B cell (primary cell): ENCODE results near the gene RPTOR. TPM values are rescaled to one million over a fixed set of nuclear protein-coding genes. Genes with fewer than 3 reads are reported as not detected.

Source experiments
- ATAC-seq: fragments of 200-7000 bp; cut with Tn5 transposase; one replicate; pipeline ENCODE4 v1.10.0; 2021; ENCODE audit warnings: low read depth, mild to moderate bottlenecking, moderate number of reproducible peaks, moderate library complexity
- CTCF ChIA-PET: fragments of 350-600 bp; sonication (Branson Sonifier 250); formaldehyde crosslinking; loops from one replicate; lab custom pipeline; 2021; ENCODE audit warnings: antibody characterized with exemption, inconsistent platforms; lab: Charles Lee
- POLR2A ChIA-PET: fragments of 350-600 bp; sonication (Branson Sonifier 250); formaldehyde crosslinking; loops from one replicate; lab custom pipeline; 2021; ENCODE audit warnings: antibody characterized with exemption; lab: Charles Lee
- DNase-seq: peaks from one replicate; pipeline ENCODE4 v3.0.0; 2013
- H2AFZ ChIP-seq: 2 replicates; pipeline ENCODE4 v1.6.1; 2012; ENCODE audit warnings: mild to moderate bottlenecking, low read depth, low read length; ENCODE audit not compliant: insufficient read depth, poor library complexity, severe bottlenecking
- H3K27ac ChIP-seq, 2 donors: 1 replicate in 1 of 2; 2 replicates in 1 of 2; pipeline ENCODE4 v1.5.1; 2012 to 2013; ENCODE audit warnings: low read length in 2 of 2, mild to moderate bottlenecking in 2 of 2, moderate library complexity in 1 of 2
- H3K27me3 ChIP-seq, 4 experiments: fragments of 200-600 bp in 1 of 4; sonication (generic) in 1 of 4; replicated peaks in 1 of 4; 1 replicate in 2 of 4; 2 replicates in 2 of 4; pipeline versions ENCODE4 v1.6.1 to v1.7.0; 2013 to 2016; ENCODE audit warnings: low read length in 3 of 4, mild to moderate bottlenecking in 2 of 4, mixed read lengths in 1 of 4, moderate library complexity in 1 of 4; ENCODE audit not compliant: insufficient read depth in 4 of 4, control insufficient read depth in 3 of 4; ENCODE audit errors: control extremely low read depth in 1 of 4
- H3K36me3 ChIP-seq, 2 experiments: replicated peaks in 1 of 2; 1 replicate in 1 of 2; 2 replicates in 1 of 2; pipeline versions ENCODE4 v1.6.1 to v1.7.1; 2013; ENCODE audit warnings: low read length in 1 of 2; ENCODE audit not compliant: insufficient read depth in 2 of 2, control insufficient read depth in 1 of 2; ENCODE audit errors: control extremely low read depth in 1 of 2, extremely low read depth in 1 of 2
- H3K4me1 ChIP-seq, 2 donors: fragments of 200-600 bp in 1 of 2; sonication (generic) in 1 of 2; 1 replicate in 1 of 2; 2 replicates in 1 of 2; pipeline versions ENCODE4 v1.5.1 to v1.6.1; 2013 to 2017; ENCODE audit warnings: low read length in 2 of 2; ENCODE audit not compliant: control insufficient read depth in 2 of 2, insufficient read depth in 2 of 2
- H3K4me2 ChIP-seq: replicated peaks from 2 replicates; pipeline ENCODE3; 2012; ENCODE audit warnings: mild to moderate bottlenecking, low read depth, low read length; ENCODE audit not compliant: poor library complexity, severe bottlenecking
- H3K4me3 ChIP-seq, 5 experiments: fragments of 200-600 bp in 1 of 5; sonication (generic) in 1 of 5; 1 replicate in 3 of 5; 2 replicates in 2 of 5; pipeline versions ENCODE4 v1.5.1 to v1.7.0; 2011 to 2016; ENCODE audit warnings: low read length in 4 of 5, mild to moderate bottlenecking in 4 of 5, low read depth in 2 of 5, control low read depth in 1 of 5, moderate library complexity in 1 of 5; ENCODE audit not compliant: insufficient read depth in 1 of 5; ENCODE audit errors: control extremely low read depth in 1 of 5, extremely low read depth in 1 of 5
- H3K79me2 ChIP-seq: fragments of 200-600 bp; sonication (generic); one replicate; pipeline ENCODE4 v1.6.0; 2016; ENCODE audit warnings: low read length; ENCODE audit not compliant: control insufficient read depth, insufficient read depth
- H3K9ac ChIP-seq: fragments of 200-600 bp; sonication (generic); 2 replicates; pipeline ENCODE4 v1.6.1; 2017; ENCODE audit warnings: mild to moderate bottlenecking, low read length, moderate library complexity
- H3K9me3 ChIP-seq, 3 donors: one replicate each; pipeline versions ENCODE4 v1.6.1 to v1.7.1; 2013; ENCODE audit warnings: low read length in 2 of 3; ENCODE audit not compliant: control insufficient read depth in 2 of 3, insufficient read depth in 1 of 3; ENCODE audit errors: control extremely low read depth in 1 of 3
- H4K20me1 ChIP-seq: 2 replicates; pipeline ENCODE4 v1.6.0; 2012; ENCODE audit warnings: mild to moderate bottlenecking, low read length; ENCODE audit not compliant: insufficient read depth, control insufficient read depth, poor library complexity, severe bottlenecking
- H3K27ac Mint-ChIP-seq: one replicate; pipeline ENCODE4 v1.8.0; 2021; ENCODE audit warnings: mixed read lengths
- H3K27me3 Mint-ChIP-seq: one replicate; pipeline ENCODE4 v1.8.0; 2021; ENCODE audit warnings: mixed read lengths
- H3K4me1 Mint-ChIP-seq: one replicate; pipeline ENCODE4 v1.8.0; 2021; ENCODE audit warnings: mixed read lengths
- H3K4me3 Mint-ChIP-seq: one replicate; pipeline ENCODE4 v1.8.0; 2021; ENCODE audit warnings: mixed read lengths
- H3K9me3 Mint-ChIP-seq: one replicate; pipeline ENCODE4 v1.8.0; 2022; ENCODE audit warnings: mixed read lengths; ENCODE audit not compliant: insufficient read depth
- EZH2 ChIP-seq: IDR thresholded peaks from 2 replicates; pipeline ENCODE4 v1.6.1; 2012; ENCODE audit warnings: borderline replicate concordance, low read depth, mild to moderate bottlenecking, moderate library complexity, low read length; ENCODE audit not compliant: insufficient read depth, poor library complexity, severe bottlenecking
- WGBS: methylation state at CpG from one replicate; pipeline ENCODE4 v1.1.5; 2013; ENCODE audit warnings: missing lambda C conversion rate; ENCODE audit not compliant: insufficient coverage; 5-methylcytosine and 5-hydroxymethylcytosine counted together
- intact Hi-C: fragments of 100-400 bp; cut with micrococcal nuclease; formaldehyde crosslinking; loops from one replicate; pipeline ENCODE4 v1.10.0; 2022
- polyA plus RNA-seq: library from polyadenylated mRNA; depleted of rRNA; stranded (reverse); fragments of >200 nt; gene quantifications from 2 replicates; pipeline ENCODE4 v1.2.3, GENCODE V29; 2012
- total RNA-seq, 2 donors: library from RNA; stranded (reverse); fragments of 120-200 nt in 1 of 2; gene quantifications; 1 replicate in 1 of 2; 2 replicates in 1 of 2; pipeline versions ENCODE4 v1.2.3 to v1.2.4, GENCODE V29; 2013 to 2022
- TF ChIP-seq, protein P1 (sequence below): fragments of 200-600 bp; IDR thresholded peaks from one replicate; pipeline ENCODE4 v1.8.0; 2022; ENCODE audit warnings: antibody characterized with exemption, mild to moderate bottlenecking

The RPTOR gene
- total and polyA plus RNA-seq, 2 donors (not counting 1 experiment from before 2014, with no cell fraction given), result 13.4 to 58.8 TPM

DNA sequence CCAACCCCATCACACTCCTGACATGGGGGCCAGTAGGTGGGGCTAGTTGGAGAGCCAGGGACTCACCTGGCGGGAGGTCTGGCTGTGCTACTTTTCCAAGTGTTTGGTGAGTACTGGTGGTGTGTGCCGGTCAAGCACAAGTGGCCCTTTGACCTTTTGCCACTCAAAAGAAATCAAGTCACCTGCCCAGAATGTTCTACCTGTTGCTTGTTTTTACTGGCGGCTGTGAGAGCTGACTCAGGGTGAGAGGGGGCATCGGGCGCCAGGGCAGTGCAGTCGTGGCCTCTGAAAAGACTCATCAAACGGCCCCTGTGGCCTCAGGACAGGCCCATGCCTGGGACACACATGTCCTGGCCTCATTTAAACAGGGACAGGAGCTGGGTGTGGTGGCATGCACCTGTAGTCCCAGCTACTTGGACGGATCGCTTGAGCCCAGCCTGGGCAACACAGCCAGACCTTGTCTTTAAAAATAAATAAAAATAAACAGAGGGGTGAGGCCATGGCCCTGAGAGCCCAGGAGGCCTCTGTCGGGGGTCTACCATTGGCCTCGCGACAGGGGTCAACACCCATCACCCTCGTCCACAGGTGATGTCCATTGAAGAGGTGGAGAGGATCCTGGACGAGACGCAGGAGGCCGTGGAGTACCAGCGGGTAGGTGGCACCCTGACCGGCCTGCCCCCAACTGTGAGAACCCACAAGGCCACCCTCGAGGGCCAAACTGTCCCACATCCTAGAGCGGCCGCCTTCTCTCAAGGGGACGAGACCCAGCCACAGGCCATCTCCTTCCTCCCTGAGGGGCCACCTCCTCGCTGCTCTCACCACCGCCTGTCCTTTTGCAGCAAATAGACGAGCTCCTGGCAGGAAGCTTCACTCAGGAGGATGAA, 452.0 kb downstream of the RPTOR start:
- no peaks in the 10 kb centered on the region for H3K27me3 Mint-ChIP-seq
- Histone ChIP-seq H2AFZ (no peak overlapping the region), H3K9me3 (no peaks in the 10 kb centered on the region), H3K79me2 (no peaks in the 10 kb centered on the region), H3K4me2 (no peak overlapping the region), H3K9ac (no peak overlapping the region), H3K4me3 (no peak overlapping the region), H3K27ac (no peak overlapping the region), H3K27me3 (no peaks in the 10 kb centered on the region), H4K20me1 (peaks cover 22% of the 10 kb centered on the region), H3K4me1 (peaks cover 12 to 13% of the 10 kb centered on the region in 2 donors), H3K36me3 (peaks cover 0 to 43% of the 10 kb centered on the region in 2 experiments)
- peaks cover 7% of the 10 kb centered on the region for H3K4me1 Mint-ChIP-seq
- H3K9me3 Mint-ChIP-seq, result no peaks in the 10 kb centered on the region
- no peak overlapping the region for H3K27ac Mint-ChIP-seq
- intact Hi-C loops, result no loop called here
- no peak for DNase-seq
- ATAC-seq, result no peak
- TF ChIP-seq, protein P1, sequence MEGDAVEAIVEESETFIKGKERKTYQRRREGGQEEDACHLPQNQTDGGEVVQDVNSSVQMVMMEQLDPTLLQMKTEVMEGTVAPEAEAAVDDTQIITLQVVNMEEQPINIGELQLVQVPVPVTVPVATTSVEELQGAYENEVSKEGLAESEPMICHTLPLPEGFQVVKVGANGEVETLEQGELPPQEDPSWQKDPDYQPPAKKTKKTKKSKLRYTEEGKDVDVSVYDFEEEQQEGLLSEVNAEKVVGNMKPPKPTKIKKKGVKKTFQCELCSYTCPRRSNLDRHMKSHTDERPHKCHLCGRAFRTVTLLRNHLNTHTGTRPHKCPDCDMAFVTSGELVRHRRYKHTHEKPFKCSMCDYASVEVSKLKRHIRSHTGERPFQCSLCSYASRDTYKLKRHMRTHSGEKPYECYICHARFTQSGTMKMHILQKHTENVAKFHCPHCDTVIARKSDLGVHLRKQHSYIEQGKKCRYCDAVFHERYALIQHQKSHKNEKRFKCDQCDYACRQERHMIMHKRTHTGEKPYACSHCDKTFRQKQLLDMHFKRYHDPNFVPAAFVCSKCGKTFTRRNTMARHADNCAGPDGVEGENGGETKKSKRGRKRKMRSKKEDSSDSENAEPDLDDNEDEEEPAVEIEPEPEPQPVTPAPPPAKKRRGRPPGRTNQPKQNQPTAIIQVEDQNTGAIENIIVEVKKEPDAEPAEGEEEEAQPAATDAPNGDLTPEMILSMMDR, result no peak
- TF ChIP-seq EZH2, result no peak
- H3K4me3 Mint-ChIP-seq, result no peak overlapping the region
- ChIA-PET POLR2A (no interaction called here), CTCF (interaction anchor here (0.8 kb wide), 1 partner anchor 107 kb away, joined by 3 read pairs; no protein-coding TSS in a partner anchor)
- WGBS, result 96% methylated on average over 19 of the region's 25 CpGs
